HG02763 (cell line): ENCODE data around the gene ELSPBP1.
"Not testable (repeated sequence)": the region's sequence is repeated elsewhere in the genome, so short reads cannot be mapped to it uniquely, and the experiment has no call there.

Experiments
- ATAC-seq: cut with Tn5 transposase; IDR thresholded peaks from one replicate; pipeline ENCODE4 v1.9.1; 2021; ENCODE audit warnings: mild to moderate bottlenecking, moderate library complexity; ENCODE audit not compliant: unreplicated experiment

The ELSPBP1 gene

GRCh38 chr19:47994209-47994802, at the start of gene ELSPBP1:
Gene ELSPBP1 (plus strand): TSS chr19:47994632. CDS start chr19:48008668, 14,036 bp downstream.
- ATAC-seq = no peak

DNA sequence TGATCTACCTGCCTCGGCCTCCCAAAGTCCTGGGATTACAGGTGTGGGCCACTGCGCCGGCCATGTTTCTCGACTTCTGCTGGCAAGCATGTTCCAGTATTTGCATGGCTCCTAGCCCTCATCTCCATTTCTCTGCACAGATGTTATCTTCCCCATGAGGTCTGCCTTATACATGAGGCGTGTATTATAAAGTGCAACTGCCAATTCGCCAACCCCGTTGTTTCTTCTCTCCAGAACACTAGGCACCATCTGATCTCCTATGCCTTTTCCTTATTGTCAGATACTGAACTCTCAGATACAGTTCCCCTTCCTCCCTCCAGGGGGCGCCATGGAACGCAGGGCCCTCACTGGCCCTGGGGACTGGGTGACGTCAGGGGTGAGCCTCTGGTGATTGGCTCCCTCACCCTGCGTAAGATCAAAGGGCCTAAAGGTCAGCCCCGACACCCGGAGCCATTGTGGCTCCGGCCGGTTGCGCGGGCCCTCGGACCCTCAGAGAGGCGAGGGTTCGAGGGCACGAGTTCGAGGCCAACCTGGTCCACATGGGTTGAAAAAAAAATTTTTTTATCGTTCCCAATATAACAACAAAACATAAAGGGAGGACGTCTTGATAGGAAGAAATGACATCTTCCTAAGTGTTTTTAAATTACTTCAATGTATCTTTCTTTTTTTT, 44.4 kb upstream of the ELSPBP1 start:
- not testable (repeated sequence) for ATAC-seq

- not testable (repeated sequence) for ATAC-seq
Observed at GRCh38 chr19:47952132-47952531, 42.3 kb upstream of the ELSPBP1 start.

DNA sequence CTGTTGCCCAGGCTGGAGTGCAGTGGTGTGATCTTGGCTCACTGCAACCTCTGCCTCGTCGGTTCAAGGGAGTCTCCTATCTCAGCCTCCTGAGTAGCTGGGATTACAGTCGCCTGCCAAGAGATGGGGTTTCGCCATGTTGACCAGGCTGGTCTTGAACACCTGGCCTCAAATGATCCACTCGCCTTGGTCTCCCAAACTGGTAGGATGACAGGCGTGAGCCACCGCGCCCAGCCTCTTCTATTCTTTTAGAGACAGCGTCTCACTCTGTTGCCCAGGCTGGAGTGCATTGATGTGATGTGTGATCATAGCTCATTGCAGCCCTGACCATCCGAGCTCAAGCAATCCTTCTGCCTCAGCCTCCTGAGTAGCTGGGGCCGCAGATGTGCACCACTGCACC, 38.5 kb upstream of the ELSPBP1 start:
- ATAC-seq = not testable (repeated sequence)

DNA sequence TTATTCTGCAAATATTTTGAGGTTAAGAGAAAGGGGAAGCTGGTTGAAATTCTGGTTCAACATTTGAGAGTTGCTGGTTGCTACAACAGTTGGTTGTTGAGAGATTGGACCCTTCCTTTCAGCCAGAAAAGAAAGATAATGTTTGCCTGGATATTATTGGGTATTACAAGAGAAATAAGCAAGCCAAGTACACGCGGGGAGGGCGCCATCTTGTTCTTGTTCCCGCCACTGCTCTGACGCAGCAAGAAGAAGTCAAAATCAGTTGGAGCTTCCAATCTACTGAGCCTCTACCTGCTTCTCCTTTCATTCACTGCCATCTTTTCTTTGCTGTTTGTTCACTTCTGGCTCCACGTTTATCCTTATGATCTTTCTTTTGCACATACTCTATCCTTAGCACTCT, 20.9 kb upstream of the ELSPBP1 start:
- ATAC-seq = no peak

- ATAC-seq = no peak
Observed at GRCh38 chr19:47991191-47991808, 3.1 kb upstream of the ELSPBP1 start.

DNA sequence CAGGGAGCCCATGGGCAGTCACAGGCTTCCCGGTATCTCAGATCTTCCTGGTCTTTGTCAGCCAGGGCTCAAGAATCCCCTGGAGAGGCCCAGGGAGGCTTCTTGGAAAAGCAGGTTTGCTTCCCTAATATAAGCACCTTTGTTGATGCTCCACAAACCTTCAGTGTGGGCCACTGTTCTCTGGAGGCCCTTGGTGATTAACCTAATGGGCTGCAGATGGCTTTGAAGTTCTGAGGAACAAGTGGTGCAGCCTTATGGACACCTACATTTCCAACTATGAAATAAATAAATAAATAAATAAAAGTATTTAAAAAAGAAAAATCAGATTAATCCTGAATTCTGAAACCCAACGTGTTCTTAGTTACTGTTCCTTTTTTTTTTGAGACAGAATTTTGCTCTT, 2.4 kb upstream of the ELSPBP1 start, which contains the start of gene BSPH1:
BSPH1 (minus strand) TSS at position 101 of the 400 bp plus-strand sequence; CDS start at position 12, 89 bp downstream.
- ATAC-seq = no peak

DNA sequence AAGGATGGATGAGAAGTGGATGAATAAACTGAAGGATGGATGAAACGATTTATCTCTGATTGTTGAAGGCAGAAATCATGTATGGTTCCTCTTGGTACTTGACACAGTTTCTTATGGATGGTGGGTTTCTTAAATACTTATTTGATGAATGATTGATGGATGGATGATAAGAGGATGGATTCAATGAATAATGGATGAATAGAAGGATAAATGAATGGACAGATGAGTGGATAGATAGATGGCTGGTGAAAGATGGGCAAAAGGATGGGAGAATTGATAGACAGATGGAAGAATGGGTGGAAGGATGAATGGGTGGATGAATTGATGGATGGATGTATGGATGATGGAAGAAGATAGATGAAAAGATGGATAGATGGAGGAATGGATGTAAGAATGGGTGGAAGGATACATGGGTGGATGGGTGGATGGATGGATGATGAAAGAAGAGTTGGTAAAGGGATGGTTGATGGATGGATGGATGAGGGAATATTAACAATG, 1.8 kb downstream of the ELSPBP1 start:
- no peak for ATAC-seq

- no peak for ATAC-seq
Observed at GRCh38 chr19:47998800-47999199, 4.4 kb downstream of the ELSPBP1 start.

GRCh38 chr19:48000846-48001245, 6.4 kb downstream of the ELSPBP1 start:
- no peak for ATAC-seq

DNA sequence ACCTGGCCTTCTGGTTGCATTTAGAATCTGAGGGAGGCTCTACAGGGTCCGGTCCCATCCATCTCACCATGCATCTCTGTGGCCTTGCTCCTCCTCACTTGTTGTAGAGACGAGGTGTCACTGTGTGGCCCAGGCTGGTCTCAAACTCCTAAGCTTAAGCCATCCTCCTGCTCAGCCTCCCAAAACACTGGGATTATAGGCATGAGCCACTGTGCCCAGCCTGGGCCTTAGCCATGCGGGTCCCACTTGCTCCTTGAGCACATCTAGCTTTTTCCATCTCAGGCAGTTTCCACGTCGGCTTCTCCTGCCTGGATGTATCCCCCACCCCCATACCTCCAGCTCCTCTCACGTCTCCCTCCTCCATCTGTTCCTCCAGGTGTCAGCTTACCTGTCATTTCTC, 9.8 kb downstream of the ELSPBP1 start:
- no peak for ATAC-seq

DNA sequence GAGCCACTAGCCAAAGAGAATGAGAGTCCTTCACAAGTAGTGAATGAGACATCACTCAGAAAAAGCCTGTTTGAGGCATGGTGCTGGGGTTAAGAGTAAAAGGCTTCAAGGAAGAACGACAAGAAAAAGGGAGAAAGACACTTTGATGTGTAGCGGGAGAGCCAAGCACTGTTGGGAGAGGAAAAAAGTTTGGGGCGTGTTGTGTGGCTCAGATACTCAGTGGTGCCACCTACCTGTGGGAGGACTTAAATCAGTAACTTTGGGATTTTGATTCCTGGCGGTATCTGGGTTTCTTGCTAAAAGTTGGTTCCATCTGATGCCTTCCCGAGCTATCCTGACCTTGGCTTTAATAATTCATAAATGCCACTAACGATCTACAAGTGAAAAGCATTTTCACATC, 12.3 kb downstream of the ELSPBP1 start:
- no peak for ATAC-seq

DNA sequence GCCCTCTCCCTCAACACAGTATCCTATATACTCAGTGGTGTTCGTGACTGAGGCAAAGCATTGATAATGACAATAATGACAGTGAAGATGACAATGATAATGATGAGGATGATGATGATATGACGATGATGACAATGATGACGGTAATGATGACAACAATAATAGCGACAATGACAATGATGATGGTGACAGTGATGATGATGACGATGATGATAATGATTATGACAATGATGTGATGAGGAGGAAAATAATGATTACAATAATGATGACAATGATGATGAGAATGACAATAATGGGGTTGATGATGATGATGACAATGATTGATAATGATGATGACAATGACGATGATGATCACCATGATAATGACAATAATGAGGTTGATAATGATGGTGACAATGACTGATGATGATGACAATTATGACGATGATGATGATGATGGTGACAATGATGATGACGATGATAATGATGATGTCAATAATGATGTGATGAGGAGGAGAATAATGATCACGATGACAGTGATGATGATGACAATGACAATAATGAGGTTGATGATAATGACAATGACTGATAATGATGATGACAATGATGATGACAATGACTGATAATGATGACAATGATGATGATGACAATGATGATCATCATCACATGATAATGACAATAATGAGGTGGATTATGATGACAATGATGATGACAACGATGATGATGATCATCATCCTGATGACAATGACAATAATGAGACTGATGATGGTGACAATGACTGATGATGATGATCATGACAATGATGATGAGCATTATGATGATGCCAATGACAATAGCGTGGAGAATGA, 16.7 kb downstream of the ELSPBP1 start:
- ATAC-seq = no peak

DNA sequence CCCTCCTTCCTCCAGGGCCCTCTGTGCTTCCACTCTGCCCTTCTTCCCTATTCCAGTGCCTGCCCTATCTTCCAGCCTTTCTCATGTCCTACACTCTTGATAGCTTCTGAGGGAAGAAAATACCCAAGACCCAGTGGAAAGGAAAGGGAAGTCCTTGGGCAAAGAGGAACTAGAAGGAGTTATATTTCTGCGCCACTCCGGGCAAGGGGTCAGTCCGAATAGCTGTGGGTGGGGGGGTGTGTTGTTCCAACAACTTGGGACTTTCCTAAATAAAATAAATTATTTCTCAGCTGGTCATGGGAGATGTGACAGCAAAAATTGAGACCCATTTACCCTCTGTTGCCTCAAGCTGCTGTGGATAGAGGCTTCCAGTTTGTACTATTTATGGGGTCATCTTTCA, 26.3 kb downstream of the ELSPBP1 start:
- ATAC-seq = no peak

DNA sequence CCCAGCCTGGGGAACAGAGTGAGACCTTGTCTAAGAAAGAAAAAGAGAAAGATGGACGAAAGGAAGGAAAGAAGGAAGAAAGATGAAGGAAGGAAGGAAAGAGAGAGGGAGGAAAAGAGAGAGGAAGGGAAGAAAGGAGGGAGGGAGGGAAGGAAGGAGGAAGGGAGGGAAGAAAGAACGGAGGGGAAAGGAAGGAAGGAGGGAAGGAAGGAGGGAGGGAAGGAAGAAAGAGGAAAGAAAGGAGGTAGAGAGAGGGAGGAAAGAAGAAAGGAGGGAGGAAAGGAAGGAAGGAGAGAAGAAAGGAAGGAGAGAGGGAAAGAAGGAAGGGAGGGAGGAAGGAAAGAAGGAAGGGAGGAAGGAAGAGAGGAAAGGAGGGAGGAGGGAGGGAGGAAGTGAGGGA, 28.6 kb downstream of the ELSPBP1 start:
- no peak for ATAC-seq

GRCh38 chr19:48023518-48023917, 29.1 kb downstream of the ELSPBP1 start:
- ATAC-seq = no peak

- no peak for ATAC-seq
Observed at GRCh38 chr19:48025480-48025879, 31.0 kb downstream of the ELSPBP1 start.

DNA sequence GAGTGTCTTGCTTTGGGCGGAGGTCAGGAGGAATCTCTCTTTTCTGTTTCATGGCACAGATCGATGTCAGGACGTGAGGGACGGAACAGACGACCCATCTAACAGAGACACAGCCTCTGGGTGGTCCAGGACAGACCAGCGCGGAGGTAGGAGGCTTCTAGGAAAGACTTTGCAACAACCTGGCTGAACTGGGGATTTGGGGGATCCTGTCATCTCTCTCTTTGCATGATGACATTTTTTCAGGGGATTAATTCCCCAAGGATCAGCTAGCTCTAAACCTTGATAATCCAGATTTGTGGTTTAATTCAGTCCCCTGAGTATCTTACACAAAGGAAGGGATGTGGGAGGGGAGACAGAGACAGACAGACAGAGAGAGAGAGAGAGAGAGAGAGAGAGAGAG, 35.0 kb downstream of the ELSPBP1 start:
- no peak for ATAC-seq

DNA sequence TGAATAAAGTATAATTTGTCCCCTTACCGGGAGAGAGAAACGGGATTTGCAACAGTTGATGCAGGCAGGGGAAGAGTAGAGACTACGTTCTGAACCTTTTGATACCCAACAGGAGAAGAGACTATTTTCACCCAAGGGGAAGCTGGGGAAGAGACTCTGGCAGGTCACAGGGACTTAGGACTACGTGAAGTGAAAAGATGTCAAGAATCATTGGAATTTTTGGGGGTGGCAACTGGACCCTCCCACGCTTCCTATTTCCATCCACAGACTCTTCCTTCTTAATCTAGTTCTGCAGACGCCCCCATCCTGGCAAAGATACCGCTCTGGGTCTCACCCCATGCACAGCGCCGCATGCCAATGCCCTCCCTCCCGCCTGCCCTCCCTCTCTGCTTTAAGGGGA, 35.6 kb downstream of the ELSPBP1 start:
- no peak for ATAC-seq

DNA sequence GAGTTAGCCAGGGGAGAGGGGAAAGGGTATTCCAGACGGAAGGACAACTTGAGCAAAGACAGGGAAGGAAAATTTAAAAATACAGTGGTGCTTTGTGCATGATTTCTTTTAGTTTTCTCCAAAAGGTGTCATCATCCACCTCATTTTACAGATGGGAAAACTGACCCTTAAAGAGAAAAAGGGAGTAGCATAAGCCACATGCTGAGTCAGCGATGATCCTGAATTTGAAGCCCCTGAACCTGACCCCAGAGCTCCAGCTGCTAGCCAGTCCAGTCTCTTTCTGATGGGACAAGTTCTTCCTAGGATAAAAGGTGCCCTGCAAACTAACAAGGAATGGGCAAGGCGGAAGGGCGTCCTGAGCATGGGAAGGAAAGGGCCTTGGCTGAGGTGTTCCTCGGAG, 39.2 kb downstream of the ELSPBP1 start:
- ATAC-seq = no peak

GRCh38 chr19:48036765-48037164, 42.3 kb downstream of the ELSPBP1 start:
- ATAC-seq = no peak
